ENCODE data around the gene TAGLN.

DNA sequence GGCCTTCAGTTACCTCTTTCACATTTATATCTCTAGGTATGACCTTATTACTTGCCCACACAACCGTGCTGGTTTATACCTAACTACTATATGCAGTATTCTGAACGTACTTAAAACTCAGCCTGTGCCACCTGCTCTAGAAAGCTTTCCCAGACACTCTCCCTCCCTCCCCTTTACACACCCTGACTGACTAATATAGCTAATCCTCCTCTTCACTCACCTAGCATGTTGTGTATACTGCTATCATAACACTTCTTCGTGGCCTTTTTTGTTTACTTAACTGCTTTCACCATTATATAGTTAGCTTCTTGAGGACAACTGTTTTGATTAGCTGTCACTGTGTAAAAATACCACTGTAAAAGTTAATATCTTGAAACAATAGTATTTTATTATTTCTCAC is 56.8 kb downstream of the TAGLN start:
- TF ChIP-seq CBFB (CRISPR knock-in tag; IDR thresholded peaks at IDR 0.05): no peak
- no peak for TF ChIP-seq EZH2 (IDR thresholded peaks at IDR 0.05; ENCODE audit: borderline replicate concordance, low read depth, low read length)
- no peak for TF ChIP-seq SIRT6 (IDR thresholded peaks at IDR 0.05; ENCODE audit: low read depth, low read length)

Data from K562 (cell line).